ENCODE results near the gene PPM1H. TPM values are rescaled to one million over a fixed set of nuclear protein-coding genes. Genes with fewer than 3 reads are reported as not detected.

PPM1H gene
- polyA plus RNA-seq, 1 donor from 2014 or later = not detected

GRCh38 chr12:62654326-62655241, 280.4 kb downstream of the PPM1H start:
- H3K4me3 Mint-ChIP-seq = no peak overlapping the region

GRCh38 chr12:62653740-62654139, 281.2 kb downstream of the PPM1H start:
- Mint-ChIP-seq H3K27me3 (peaks cover 3% of the 10 kb centered on the region), H3K9me3 (no peaks in the 10 kb centered on the region), H3K4me3 (no peak overlapping the region), H3K27ac (no peak overlapping the region), H3K36me3 (no peaks in the 10 kb centered on the region), H3K4me1 (no peaks in the 10 kb centered on the region)

More at GRCh38 chr12:62654326-62655241, 280.4 kb downstream of the PPM1H start:
- peaks cover 3% of the 10 kb centered on the region for H3K27me3 Mint-ChIP-seq
- no peaks in the 10 kb centered on the region for H3K4me1 Mint-ChIP-seq
- H3K9me3 Mint-ChIP-seq = no peaks in the 10 kb centered on the region
- H3K27ac Mint-ChIP-seq = peak overlapping the region in 1 of 3 donors; percentile 75
- H3K36me3 Mint-ChIP-seq = peaks cover 1% of the 10 kb centered on the region

GRCh38 chr12:62653304-62653703, 281.6 kb downstream of the PPM1H start:
- no peaks in the 10 kb centered on the region for H3K4me1 Mint-ChIP-seq
- peaks cover under 1% of the 10 kb centered on the region for H3K27me3 Mint-ChIP-seq
- H3K4me3 Mint-ChIP-seq = no peak overlapping the region
- no peak overlapping the region for H3K27ac Mint-ChIP-seq
- H3K36me3 Mint-ChIP-seq = no peaks in the 10 kb centered on the region
- H3K9me3 Mint-ChIP-seq = no peaks in the 10 kb centered on the region

DNA sequence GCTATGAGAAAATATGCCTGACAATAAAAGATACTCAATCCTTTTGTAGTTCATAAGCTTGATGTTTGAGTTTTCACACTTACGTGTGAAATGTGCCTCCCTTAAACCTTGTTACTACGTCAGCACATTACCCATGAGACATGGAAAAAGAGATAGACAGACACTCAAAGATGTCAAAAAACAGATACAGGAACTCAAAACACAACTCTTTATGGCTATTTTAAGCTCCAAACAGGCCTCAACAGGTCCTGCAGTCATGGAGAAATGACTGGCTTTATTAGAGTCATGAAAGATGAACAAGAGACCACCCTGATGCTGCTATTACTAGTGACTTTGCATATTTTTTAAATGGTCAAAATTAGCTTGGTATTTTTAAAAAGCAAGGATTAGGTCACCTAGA, 283.8 kb downstream of the PPM1H start:
- Mint-ChIP-seq H3K27ac (no peak overlapping the region), H3K4me1 (no peaks in the 10 kb centered on the region), H3K27me3 (no peaks in the 10 kb centered on the region), H3K4me3 (no peak overlapping the region), H3K36me3 (no peaks in the 10 kb centered on the region), H3K9me3 (no peaks in the 10 kb centered on the region)

DNA sequence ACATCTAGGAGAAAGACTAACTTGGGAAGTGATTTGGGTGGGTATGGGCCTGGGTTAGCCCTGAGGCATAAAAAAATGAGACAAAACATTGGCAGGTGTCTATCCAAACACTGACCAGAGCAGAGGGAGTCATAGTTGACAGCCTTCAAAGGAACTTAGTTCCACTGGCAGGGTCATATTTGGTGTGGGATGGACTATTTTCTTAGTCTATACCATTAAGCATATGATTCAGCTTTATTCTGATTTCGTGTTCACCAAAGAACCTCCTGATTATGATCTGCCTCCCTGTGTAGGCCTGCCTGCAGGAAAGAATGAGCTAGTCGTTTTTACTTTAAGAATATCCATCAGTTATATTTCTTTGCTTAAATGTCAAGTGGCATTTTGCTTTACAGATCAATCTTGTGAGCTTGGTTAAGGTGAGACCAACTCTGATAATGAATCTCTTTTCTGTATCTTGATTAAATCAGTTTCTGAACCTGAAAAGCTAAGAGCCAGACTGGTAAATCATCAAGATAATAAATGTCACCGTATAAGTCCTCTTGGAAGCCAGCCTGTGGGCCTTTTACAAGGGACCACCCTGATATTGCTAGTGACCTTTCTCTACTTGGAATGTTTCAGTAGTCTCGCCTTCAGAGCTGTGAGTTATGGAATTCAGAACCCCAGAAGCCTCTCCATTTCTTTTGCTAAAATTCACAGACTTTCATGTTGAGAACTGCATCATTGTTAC, 285.4 kb downstream of the PPM1H start:
- no peak overlapping the region for H3K4me3 Mint-ChIP-seq
- H3K27me3 Mint-ChIP-seq = no peaks in the 10 kb centered on the region
- H3K4me1 Mint-ChIP-seq = no peaks in the 10 kb centered on the region
- H3K9me3 Mint-ChIP-seq = no peaks in the 10 kb centered on the region
- H3K27ac Mint-ChIP-seq = no peak overlapping the region
- H3K36me3 Mint-ChIP-seq = no peaks in the 10 kb centered on the region

DNA sequence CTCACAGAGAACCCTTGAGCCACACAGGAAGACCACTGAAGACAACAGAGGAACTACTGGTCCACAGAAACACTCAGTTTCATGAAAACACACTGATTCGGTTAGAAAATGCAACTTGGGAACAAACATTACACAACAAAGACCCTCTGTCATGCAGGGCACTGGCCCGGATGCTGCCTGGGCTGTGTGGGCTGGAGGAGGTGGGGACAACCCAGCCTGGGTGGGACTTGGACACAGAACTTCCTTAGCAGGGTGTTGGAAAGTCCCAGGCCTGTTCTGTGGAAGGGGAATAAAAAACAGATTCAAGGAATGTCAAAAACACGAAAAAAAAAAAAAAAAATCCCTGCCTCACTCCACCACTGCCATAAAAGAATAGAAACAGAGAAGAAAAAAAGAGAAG, 287.4 kb downstream of the PPM1H start:
- Mint-ChIP-seq H3K27ac (no peak overlapping the region), H3K9me3 (no peaks in the 10 kb centered on the region), H3K27me3 (no peaks in the 10 kb centered on the region), H3K36me3 (peaks cover 2% of the 10 kb centered on the region), H3K4me1 (no peaks in the 10 kb centered on the region), H3K4me3 (no peak overlapping the region)

DNA sequence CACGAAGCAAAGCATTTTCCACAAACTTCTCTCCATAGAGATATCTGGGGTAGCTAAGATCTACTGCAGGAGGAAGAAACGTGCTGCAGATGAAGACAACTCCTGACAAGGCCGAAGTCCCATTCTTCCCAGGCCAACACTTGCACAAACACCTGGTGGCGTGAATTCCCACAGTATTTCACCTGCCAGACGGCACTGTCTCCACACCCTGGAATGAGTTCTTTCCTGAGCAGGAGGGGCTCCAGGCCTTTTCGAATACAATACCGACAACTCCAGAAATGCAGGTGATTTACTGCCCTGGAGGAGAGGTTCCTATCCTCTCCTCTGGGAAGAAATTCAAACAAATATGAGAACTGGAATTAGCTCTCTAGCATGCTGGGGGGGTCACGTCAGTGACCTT, 288.4 kb downstream of the PPM1H start:
- H3K27ac Mint-ChIP-seq = peak overlapping the region in 1 of 3 donors; percentile 69
- no peaks in the 10 kb centered on the region for H3K27me3 Mint-ChIP-seq
- no peaks in the 10 kb centered on the region for H3K9me3 Mint-ChIP-seq
- peaks cover 2% of the 10 kb centered on the region for H3K36me3 Mint-ChIP-seq
- H3K4me1 Mint-ChIP-seq = peaks cover 0 to under 1% (median 0%) of the 10 kb centered on the region in 3 donors
- H3K4me3 Mint-ChIP-seq = no peak overlapping the region

- Mint-ChIP-seq H3K4me3 (no peak overlapping the region), H3K4me1 (peaks cover 0 to 5% (median 5%) of the 10 kb centered on the region in 3 donors), H3K36me3 (peaks cover 2% of the 10 kb centered on the region), H3K27ac (no peak overlapping the region), H3K9me3 (peaks cover 0 to 4% (median 0%) of the 10 kb centered on the region in 3 donors), H3K27me3 (peaks cover 2% of the 10 kb centered on the region)
These were observed 291.5 kb downstream of the PPM1H start for GRCh38 chr12:62643486-62643885.

- Mint-ChIP-seq H3K9me3 (peaks cover 0 to 4% (median 0%) of the 10 kb centered on the region in 3 donors), H3K27ac (no peak overlapping the region), H3K36me3 (peaks cover 2% of the 10 kb centered on the region), H3K27me3 (peaks cover 5% of the 10 kb centered on the region), H3K4me3 (no peak overlapping the region), H3K4me1 (peaks cover 0 to 5% (median 5%) of the 10 kb centered on the region in 3 donors)
These were observed 292.5 kb downstream of the PPM1H start for GRCh38 chr12:62642486-62642885.

DNA sequence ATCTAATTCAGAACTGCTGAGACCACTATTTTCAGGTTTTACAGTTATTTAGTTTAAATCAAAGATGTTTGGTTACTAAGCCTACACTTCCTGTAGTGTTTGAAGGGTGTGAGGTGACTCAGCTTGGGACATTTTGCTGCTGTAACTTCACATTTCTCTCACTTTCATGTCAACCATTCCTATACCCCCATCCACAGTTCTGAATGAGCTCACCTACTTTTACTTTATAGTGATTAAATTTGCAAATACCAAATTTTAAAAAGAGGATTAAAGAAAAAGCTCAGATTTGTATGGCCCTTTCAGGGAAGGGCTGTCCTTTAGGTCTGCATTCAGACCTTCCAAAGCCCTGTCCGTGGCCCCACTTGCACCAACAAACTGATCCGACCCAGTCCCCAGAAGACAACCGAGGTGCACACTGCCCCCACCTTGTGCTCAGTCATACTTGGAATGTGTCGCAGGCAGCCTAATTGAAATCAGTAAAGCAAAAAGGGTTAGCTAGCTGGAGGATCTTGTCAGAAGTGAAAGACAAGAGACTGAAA, 294.0 kb downstream of the PPM1H start:
- no peak overlapping the region for H3K4me3 Mint-ChIP-seq
- H3K9me3 Mint-ChIP-seq = peaks cover 0 to 4% (median 0%) of the 10 kb centered on the region in 3 donors
- H3K36me3 Mint-ChIP-seq = peaks cover 2% of the 10 kb centered on the region
- H3K4me1 Mint-ChIP-seq = peaks cover 0 to 5% (median 5%) of the 10 kb centered on the region in 3 donors
- H3K27ac Mint-ChIP-seq = no peak overlapping the region
- peaks cover 7% of the 10 kb centered on the region for H3K27me3 Mint-ChIP-seq

GRCh38 chr12:62637679-62638078, 297.3 kb downstream of the PPM1H start:
- Mint-ChIP-seq H3K9me3 (peaks cover 0 to 4% (median 0%) of the 10 kb centered on the region in 3 donors), H3K27me3 (peaks cover 29% of the 10 kb centered on the region), H3K4me3 (no peak overlapping the region), H3K4me1 (peaks cover 0 to 8% (median 5%) of the 10 kb centered on the region in 3 donors), H3K36me3 (no peaks in the 10 kb centered on the region), H3K27ac (no peak overlapping the region)

GRCh38 chr12:62635649-62636048, 299.3 kb downstream of the PPM1H start:
- H3K27ac Mint-ChIP-seq = no peak overlapping the region
- H3K36me3 Mint-ChIP-seq = no peaks in the 10 kb centered on the region
- no peak overlapping the region for H3K4me3 Mint-ChIP-seq
- peaks cover 0 to 4% (median 0%) of the 10 kb centered on the region in 3 donors for H3K9me3 Mint-ChIP-seq
- peaks cover 45% of the 10 kb centered on the region for H3K27me3 Mint-ChIP-seq
- peaks cover 4 to 8% (median 7%) of the 10 kb centered on the region in 3 donors for H3K4me1 Mint-ChIP-seq

DNA sequence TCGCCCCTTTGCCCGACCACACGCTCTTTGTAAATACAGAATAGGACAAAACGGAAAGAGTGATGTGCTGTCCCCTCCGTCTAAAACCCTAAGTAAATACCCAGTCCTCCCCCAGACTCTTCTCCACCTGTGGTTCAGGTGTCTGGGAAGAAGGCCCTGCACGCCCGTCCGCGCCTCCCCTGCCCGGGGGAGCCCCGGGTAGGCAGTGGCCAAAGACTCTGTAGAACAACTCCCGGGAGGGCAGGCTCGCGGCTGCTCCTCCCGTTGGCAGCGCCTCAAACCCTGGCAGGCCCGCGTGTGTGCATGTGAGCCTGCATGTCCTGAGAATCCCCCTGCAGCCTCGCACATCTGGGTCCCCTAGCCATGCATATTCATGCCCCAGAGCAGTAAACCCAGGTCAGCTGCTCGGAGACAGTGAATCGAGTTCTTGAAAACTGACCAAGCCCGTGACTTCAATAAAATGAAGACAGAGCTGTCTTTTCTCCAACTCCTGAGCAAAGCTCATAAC, 302.5 kb downstream of the PPM1H start:
- Mint-ChIP-seq H3K9me3 (peaks cover 0 to 3% (median 0%) of the 10 kb centered on the region in 3 donors), H3K36me3 (no peaks in the 10 kb centered on the region), H3K4me1 (peaks cover 4 to 8% (median 7%) of the 10 kb centered on the region in 3 donors), H3K27ac (no peak overlapping the region), H3K27me3 (peaks cover 55% of the 10 kb centered on the region), H3K4me3 (peak overlapping the region; percentile 73 to 92 (median 86))

DNA sequence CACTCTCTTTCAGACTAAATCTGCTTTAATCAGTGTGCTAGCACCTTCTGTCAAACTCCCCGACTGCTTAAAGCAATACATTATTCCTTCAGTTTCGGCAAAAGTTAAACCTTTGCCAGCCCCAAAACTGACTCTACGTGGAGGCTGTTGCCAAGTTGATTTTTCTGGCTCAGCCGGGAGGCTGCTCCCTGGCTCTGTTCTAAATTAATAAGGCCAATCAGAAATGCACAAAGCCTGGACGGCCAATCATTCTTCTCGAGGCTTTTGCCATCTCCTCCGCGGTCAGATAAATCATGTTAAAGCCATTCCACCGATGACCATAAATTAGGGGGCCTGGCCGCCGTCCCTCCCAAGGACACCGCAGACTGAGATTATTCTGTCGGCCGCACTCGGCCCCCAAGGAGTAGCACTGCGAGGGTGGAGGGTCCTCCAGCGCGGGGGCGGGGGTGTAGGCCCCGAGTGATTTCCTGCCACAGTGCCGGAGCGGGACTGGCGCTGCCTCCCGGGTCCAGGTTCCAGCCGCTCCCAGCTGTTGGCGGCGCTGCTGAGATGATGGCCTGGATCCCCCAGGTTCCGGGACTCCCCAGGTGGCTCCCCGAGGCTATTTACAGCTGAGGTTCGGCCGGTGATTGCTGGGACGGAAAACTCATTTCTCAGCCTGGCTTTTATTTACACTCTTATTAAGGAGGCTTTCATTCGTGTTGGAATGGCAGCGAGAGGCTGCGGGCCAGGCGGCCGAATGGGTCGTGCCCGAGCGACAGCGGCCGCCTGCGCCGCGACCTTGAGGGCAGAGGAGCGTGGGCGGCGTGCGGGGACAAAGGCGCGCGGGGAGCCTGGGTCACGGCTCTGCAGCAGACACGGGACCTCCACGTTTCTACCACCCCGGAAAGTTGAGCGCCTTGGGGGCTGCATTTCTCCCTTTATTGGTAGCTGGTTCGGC, 303.2 kb downstream of the PPM1H start:
- H3K36me3 Mint-ChIP-seq = no peaks in the 10 kb centered on the region
- H3K27me3 Mint-ChIP-seq = peaks cover 55% of the 10 kb centered on the region
- H3K4me1 Mint-ChIP-seq = peaks cover 4 to 8% (median 7%) of the 10 kb centered on the region in 3 donors
- peak overlapping the region; percentile 73 to 92 (median 86) for H3K4me3 Mint-ChIP-seq
- H3K27ac Mint-ChIP-seq = no peak overlapping the region
- peaks cover 0 to 3% (median 0%) of the 10 kb centered on the region in 3 donors for H3K9me3 Mint-ChIP-seq
